ENCODE data around the gene LIN9.
"Not testable (repeated sequence)": the region's sequence is repeated elsewhere in the genome, so short reads cannot be mapped to it uniquely, and the experiment has no call there.

Gene LIN9

GRCh38 chr1:226252841-226253240 is 56.1 kb downstream of the LIN9 start:
- H3K4me3 ChIP-seq (ENCODE audit: low read length in 2 of 2); H3K4me1 ChIP-seq (ENCODE audit: control insufficient read depth in 2 of 2, insufficient read depth in 2 of 2, low read length in 2 of 2); H3K9me3 ChIP-seq (ENCODE audit: control insufficient read depth in 2 of 2, low read length in 2 of 2); H3K9ac ChIP-seq (ENCODE audit: low read depth in 1 of 2, low read length in 2 of 2); H3K27ac ChIP-seq (ENCODE audit: low read depth in 2 of 2, low read length in 2 of 2); H3K27me3 ChIP-seq (ENCODE audit: control insufficient read depth in 2 of 2, insufficient read depth in 2 of 2, low read length in 2 of 2); H3K36me3 ChIP-seq (ENCODE audit: control insufficient read depth in 2 of 2, insufficient read depth in 2 of 2, low read length in 2 of 2): not testable (repeated sequence)

GRCh38 chr1:226250511-226250910 is 58.5 kb downstream of the LIN9 start:
- H3K27me3 ChIP-seq (ENCODE audit: control insufficient read depth in 2 of 2, insufficient read depth in 2 of 2, low read length in 2 of 2) = no peaks in the 10 kb centered on the region
- H3K36me3 ChIP-seq (ENCODE audit: control insufficient read depth in 2 of 2, insufficient read depth in 2 of 2, low read length in 2 of 2) = peaks cover 0 to 6% of the 10 kb centered on the region in 2 donors
- H3K9ac ChIP-seq (ENCODE audit: low read depth in 1 of 2, low read length in 2 of 2) = no peak overlapping the region
- no peaks in the 10 kb centered on the region for H3K9me3 ChIP-seq (ENCODE audit: control insufficient read depth in 2 of 2, low read length in 2 of 2)
- H3K4me1 ChIP-seq (ENCODE audit: control insufficient read depth in 2 of 2, insufficient read depth in 2 of 2, low read length in 2 of 2) = no peaks in the 10 kb centered on the region
- H3K27ac ChIP-seq (ENCODE audit: low read depth in 2 of 2, low read length in 2 of 2) = no peak overlapping the region
- no peak overlapping the region for H3K4me3 ChIP-seq (ENCODE audit: low read length in 2 of 2)

GRCh38 chr1:226248796-226249195 is 60.2 kb downstream of the LIN9 start:
- H3K36me3 ChIP-seq (ENCODE audit: control insufficient read depth in 2 of 2, insufficient read depth in 2 of 2, low read length in 2 of 2) = peaks cover 0 to 6% of the 10 kb centered on the region in 2 donors
- no peak overlapping the region for H3K4me3 ChIP-seq (ENCODE audit: low read length in 2 of 2)
- H3K4me1 ChIP-seq (ENCODE audit: control insufficient read depth in 2 of 2, insufficient read depth in 2 of 2, low read length in 2 of 2) = no peaks in the 10 kb centered on the region
- H3K27me3 ChIP-seq (ENCODE audit: control insufficient read depth in 2 of 2, insufficient read depth in 2 of 2, low read length in 2 of 2) = no peaks in the 10 kb centered on the region
- H3K9me3 ChIP-seq (ENCODE audit: control insufficient read depth in 2 of 2, low read length in 2 of 2) = no peaks in the 10 kb centered on the region
- H3K9ac ChIP-seq (ENCODE audit: low read depth in 1 of 2, low read length in 2 of 2) = no peak overlapping the region
- no peak overlapping the region for H3K27ac ChIP-seq (ENCODE audit: low read depth in 2 of 2, low read length in 2 of 2)

DNA sequence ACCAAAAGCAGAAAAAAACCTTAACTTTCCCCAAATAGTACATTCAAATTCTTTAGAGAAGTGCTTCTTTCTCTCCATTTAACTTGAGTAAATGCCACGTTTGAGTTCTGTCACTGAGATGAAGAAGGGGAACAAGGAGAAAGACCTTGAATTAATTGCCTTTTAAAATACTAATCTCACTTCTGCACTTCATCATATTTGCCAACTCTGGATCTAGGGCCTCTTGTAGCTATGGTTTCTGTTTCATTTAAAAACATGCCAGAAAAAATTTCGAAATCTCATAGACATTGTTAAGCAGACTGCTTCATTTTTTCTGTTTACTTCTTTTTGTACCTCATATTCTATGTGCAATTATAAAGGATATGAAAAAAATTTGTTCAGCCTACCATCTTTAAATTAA is 60.9 kb downstream of the LIN9 start:
- H3K4me1 ChIP-seq (ENCODE audit: control insufficient read depth in 2 of 2, insufficient read depth in 2 of 2, low read length in 2 of 2) = no peaks in the 10 kb centered on the region
- no peaks in the 10 kb centered on the region for H3K27me3 ChIP-seq (ENCODE audit: control insufficient read depth in 2 of 2, insufficient read depth in 2 of 2, low read length in 2 of 2)
- no peaks in the 10 kb centered on the region for H3K9me3 ChIP-seq (ENCODE audit: control insufficient read depth in 2 of 2, low read length in 2 of 2)
- H3K9ac ChIP-seq (ENCODE audit: low read depth in 1 of 2, low read length in 2 of 2) = no peak overlapping the region
- peaks cover 0 to 6% of the 10 kb centered on the region in 2 donors for H3K36me3 ChIP-seq (ENCODE audit: control insufficient read depth in 2 of 2, insufficient read depth in 2 of 2, low read length in 2 of 2)
- H3K4me3 ChIP-seq (ENCODE audit: low read length in 2 of 2) = no peak overlapping the region
- no peak overlapping the region for H3K27ac ChIP-seq (ENCODE audit: low read depth in 2 of 2, low read length in 2 of 2)

DNA sequence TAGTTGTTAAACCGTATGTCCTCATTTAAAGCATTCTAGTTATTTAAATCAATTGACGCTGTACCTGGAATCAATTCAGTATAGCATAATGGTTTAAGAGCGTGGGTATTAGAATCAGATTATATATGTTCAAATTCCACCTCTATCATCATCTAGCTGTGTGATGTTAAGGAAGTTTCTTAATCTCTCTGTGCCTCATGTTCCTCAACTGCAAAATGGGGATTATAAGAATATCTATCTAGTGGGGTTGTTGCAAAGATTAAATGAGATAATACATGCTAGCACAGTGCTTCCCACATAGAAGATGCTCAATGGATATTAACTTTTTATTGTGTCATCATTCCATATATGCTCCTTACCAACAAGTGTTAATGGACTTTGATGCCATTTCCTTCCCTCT is 69.5 kb downstream of the LIN9 start:
- Histone ChIP-seq H3K4me1 (ENCODE audit: control insufficient read depth in 2 of 2, insufficient read depth in 2 of 2, low read length in 2 of 2) (no peaks in the 10 kb centered on the region), H3K36me3 (ENCODE audit: control insufficient read depth in 2 of 2, insufficient read depth in 2 of 2, low read length in 2 of 2) (peaks cover 0 to 4% of the 10 kb centered on the region in 2 donors), H3K9ac (ENCODE audit: low read depth in 1 of 2, low read length in 2 of 2) (no peak overlapping the region), H3K27ac (ENCODE audit: low read depth in 2 of 2, low read length in 2 of 2) (no peak overlapping the region), H3K4me3 (ENCODE audit: low read length in 2 of 2) (no peak overlapping the region), H3K27me3 (ENCODE audit: control insufficient read depth in 2 of 2, insufficient read depth in 2 of 2, low read length in 2 of 2) (no peaks in the 10 kb centered on the region), H3K9me3 (ENCODE audit: control insufficient read depth in 2 of 2, low read length in 2 of 2) (no peaks in the 10 kb centered on the region)

- Histone ChIP-seq H3K36me3 (ENCODE audit: control insufficient read depth in 2 of 2, insufficient read depth in 2 of 2, low read length in 2 of 2) (peaks cover 0 to 4% of the 10 kb centered on the region in 2 donors), H3K9me3 (ENCODE audit: control insufficient read depth in 2 of 2, low read length in 2 of 2) (no peaks in the 10 kb centered on the region), H3K4me3 (ENCODE audit: low read length in 2 of 2) (no peak overlapping the region), H3K27me3 (ENCODE audit: control insufficient read depth in 2 of 2, insufficient read depth in 2 of 2, low read length in 2 of 2) (no peaks in the 10 kb centered on the region), H3K9ac (ENCODE audit: low read depth in 1 of 2, low read length in 2 of 2) (no peak overlapping the region), H3K27ac (ENCODE audit: low read depth in 2 of 2, low read length in 2 of 2) (no peak overlapping the region), H3K4me1 (ENCODE audit: control insufficient read depth in 2 of 2, insufficient read depth in 2 of 2, low read length in 2 of 2) (no peaks in the 10 kb centered on the region)
These were observed 72.1 kb downstream of the LIN9 start for GRCh38 chr1:226236826-226237225.

DNA sequence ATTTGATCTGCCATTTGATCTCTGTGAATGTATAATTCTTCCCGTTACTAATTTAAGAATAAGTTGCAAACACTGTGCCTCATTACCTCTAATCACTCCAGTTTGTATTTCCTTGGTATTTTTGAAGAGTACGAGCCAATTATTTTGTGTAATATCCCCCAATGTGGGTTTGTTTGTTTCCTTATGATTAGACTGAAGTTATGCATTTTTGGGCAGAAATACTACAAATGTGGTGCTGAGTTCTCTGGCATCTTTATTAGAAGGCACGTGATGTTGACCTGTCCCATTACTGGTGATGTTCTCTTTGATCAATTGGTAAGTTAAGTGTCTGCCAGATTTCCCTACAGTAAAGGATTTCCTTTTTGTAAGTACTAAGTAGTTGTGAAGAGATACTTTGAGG is 75.2 kb downstream of the LIN9 start:
- Histone ChIP-seq H3K36me3 (ENCODE audit: control insufficient read depth in 2 of 2, insufficient read depth in 2 of 2, low read length in 2 of 2) (peaks cover 0 to 4% of the 10 kb centered on the region in 2 donors), H3K9ac (ENCODE audit: low read depth in 1 of 2, low read length in 2 of 2) (no peak overlapping the region)

DNA sequence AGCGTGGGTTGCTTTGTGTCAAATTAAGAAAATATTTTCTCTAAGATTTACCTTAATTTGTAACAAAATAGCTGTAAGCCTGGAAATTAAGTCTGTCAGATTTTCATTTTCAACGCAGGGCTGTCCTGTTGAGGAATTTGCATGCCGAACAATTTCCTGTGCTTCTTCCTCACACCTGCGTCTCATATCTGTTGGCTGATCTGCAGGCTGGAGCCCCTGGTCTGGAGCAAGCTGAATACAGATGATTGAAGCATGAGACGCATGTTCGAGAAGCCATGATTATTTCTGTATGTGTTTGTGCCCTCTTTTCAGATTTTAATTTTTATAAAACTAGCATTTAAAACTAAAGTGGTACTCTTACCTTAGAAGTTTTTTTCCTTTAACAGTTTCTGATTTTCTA is 75.7 kb downstream of the LIN9 start:
- Histone ChIP-seq H3K27ac (ENCODE audit: low read depth in 2 of 2, low read length in 2 of 2) (no peak overlapping the region), H3K4me3 (ENCODE audit: low read length in 2 of 2) (no peak overlapping the region), H3K9me3 (ENCODE audit: control insufficient read depth in 2 of 2, low read length in 2 of 2) (no peaks in the 10 kb centered on the region), H3K27me3 (ENCODE audit: control insufficient read depth in 2 of 2, insufficient read depth in 2 of 2, low read length in 2 of 2) (no peaks in the 10 kb centered on the region), H3K36me3 (ENCODE audit: control insufficient read depth in 2 of 2, insufficient read depth in 2 of 2, low read length in 2 of 2) (peaks cover 0 to 4% of the 10 kb centered on the region in 2 donors), H3K4me1 (ENCODE audit: control insufficient read depth in 2 of 2, insufficient read depth in 2 of 2, low read length in 2 of 2) (no peaks in the 10 kb centered on the region), H3K9ac (ENCODE audit: low read depth in 1 of 2, low read length in 2 of 2) (no peak overlapping the region)

More for the DNA sequence above, 75.2 kb downstream of the LIN9 start:
- H3K27ac ChIP-seq (ENCODE audit: low read depth in 2 of 2, low read length in 2 of 2) = no peak overlapping the region
- H3K4me3 ChIP-seq (ENCODE audit: low read length in 2 of 2) = no peak overlapping the region
- no peaks in the 10 kb centered on the region for H3K27me3 ChIP-seq (ENCODE audit: control insufficient read depth in 2 of 2, insufficient read depth in 2 of 2, low read length in 2 of 2)
- H3K4me1 ChIP-seq (ENCODE audit: control insufficient read depth in 2 of 2, insufficient read depth in 2 of 2, low read length in 2 of 2) = no peaks in the 10 kb centered on the region
- H3K9me3 ChIP-seq (ENCODE audit: control insufficient read depth in 2 of 2, low read length in 2 of 2) = no peaks in the 10 kb centered on the region

- Histone ChIP-seq H3K27ac (ENCODE audit: low read depth in 2 of 2, low read length in 2 of 2) (no peak overlapping the region), H3K9ac (ENCODE audit: low read depth in 1 of 2, low read length in 2 of 2) (no peak overlapping the region), H3K4me1 (ENCODE audit: control insufficient read depth in 2 of 2, insufficient read depth in 2 of 2, low read length in 2 of 2) (peaks cover 0 to 7% of the 10 kb centered on the region in 2 donors), H3K36me3 (ENCODE audit: control insufficient read depth in 2 of 2, insufficient read depth in 2 of 2, low read length in 2 of 2) (no peaks in the 10 kb centered on the region), H3K9me3 (ENCODE audit: control insufficient read depth in 2 of 2, low read length in 2 of 2) (no peaks in the 10 kb centered on the region), H3K4me3 (ENCODE audit: low read length in 2 of 2) (no peak overlapping the region), H3K27me3 (ENCODE audit: control insufficient read depth in 2 of 2, insufficient read depth in 2 of 2, low read length in 2 of 2) (peaks cover 4 to 14% of the 10 kb centered on the region in 2 donors)
These were observed 82.4 kb downstream of the LIN9 start for GRCh38 chr1:226226601-226227000.

DNA sequence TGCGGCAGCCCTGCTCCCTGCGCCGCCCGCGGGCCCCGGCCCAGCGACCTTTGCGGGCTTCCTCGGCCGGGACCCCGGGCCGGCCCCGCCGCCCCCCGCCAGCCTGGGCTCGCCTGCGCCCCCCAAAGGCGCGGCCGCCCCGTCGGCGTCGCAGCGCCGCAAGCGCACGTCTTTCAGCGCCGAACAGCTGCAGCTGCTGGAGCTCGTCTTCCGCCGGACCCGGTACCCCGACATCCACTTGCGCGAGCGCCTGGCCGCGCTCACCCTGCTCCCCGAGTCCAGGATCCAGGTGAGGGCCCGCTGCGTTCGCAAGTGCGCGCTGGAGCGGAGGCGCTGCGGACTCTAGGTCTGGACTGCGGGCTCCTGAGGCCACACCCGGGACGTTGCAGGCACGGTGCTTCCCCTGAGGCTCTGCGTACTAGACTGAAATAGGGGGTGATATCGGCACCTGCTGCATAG is 85.1 kb downstream of the LIN9 start:
- peak overlapping the region; percentile 24 to 51 for H3K9ac ChIP-seq (ENCODE audit: low read depth in 1 of 2, low read length in 2 of 2)
- no peaks in the 10 kb centered on the region for H3K36me3 ChIP-seq (ENCODE audit: control insufficient read depth in 2 of 2, insufficient read depth in 2 of 2, low read length in 2 of 2)
- no peaks in the 10 kb centered on the region for H3K9me3 ChIP-seq (ENCODE audit: control insufficient read depth in 2 of 2, low read length in 2 of 2)

More for the DNA sequence above, 85.1 kb downstream of the LIN9 start:
- Histone ChIP-seq H3K27me3 (ENCODE audit: control insufficient read depth in 2 of 2, insufficient read depth in 2 of 2, low read length in 2 of 2) (peaks cover 4 to 14% of the 10 kb centered on the region in 2 donors), H3K27ac (ENCODE audit: low read depth in 2 of 2, low read length in 2 of 2) (no peak overlapping the region), H3K4me3 (ENCODE audit: low read length in 2 of 2) (peak overlapping the region; percentile 57 to 63), H3K4me1 (ENCODE audit: control insufficient read depth in 2 of 2, insufficient read depth in 2 of 2, low read length in 2 of 2) (peaks cover 0 to 7% of the 10 kb centered on the region in 2 donors)

Data from mucosa of rectum (tissue), 2 donors.